K562 (cell line): ENCODE results near the gene ULBP2. TPM values are rescaled to one million over a fixed set of nuclear protein-coding genes. Genes with fewer than 3 reads are reported as not detected.
"Not testable (repeated sequence)": the region's sequence is repeated elsewhere in the genome, so short reads cannot be mapped to it uniquely, and the experiment has no call there.

Source experiments
- ATAC-seq: fragments of 200-7000 bp; cut with Tn5 transposase; 3 replicates; pipeline ENCODE4 v1.9.1; 2020; ENCODE audit warnings: moderate library complexity
- BruUV-seq: library from RNA; stranded (reverse); fragments of 400-500 nt; replicated peaks from 2 replicates; lab custom pipeline; 2021; lab: Mats Ljungman, UMichigan
- CTCF ChIA-PET: fragments of 300-600 bp; formaldehyde crosslinking; extraction: SDS; loops from one replicate; lab custom pipeline; 2021; ENCODE audit warnings: low intra/inter-chr PET ratio; lab: Yijun Ruan, JAX
- POLR2A ChIA-PET: fragments of 300-600, 350-650 bp; sonication (Branson Sonifier 250); formaldehyde crosslinking; extraction: SDS; loops from one replicate; lab custom pipeline; 2021; ENCODE audit warnings: antibody characterized with exemption, inconsistent platforms; lab: Yijun Ruan, JAX
- DNase-seq, 4 experiments: peaks; one replicate each; pipeline versions ENCODE4 v3.0.0 to v3.0.0-alpha.2; 2011 to 2018; ENCODE audit warnings: low spot score in 3 of 4, mixed read lengths in 3 of 4; ENCODE audit errors: extremely low read depth in 1 of 4
- FAIRE-seq: peaks from 2 replicates; lab custom pipeline; 2011; peaks lifted over from hg19 to GRCh38; lab: Jason Lieb, UNC
- H2AFZ ChIP-seq: 2 replicates; pipeline ENCODE4 v1.6.0; 2011; ENCODE audit warnings: low read depth, low read length, control low read depth, inconsistent platforms
- H3K27ac ChIP-seq: fragments of 200-600 bp; 3 replicates; pipeline ENCODE4 v1.8.0; 2011; ENCODE audit warnings: low read depth, mild to moderate bottlenecking, control low read depth, inconsistent platforms, low read length, moderate library complexity, mixed read lengths; ENCODE audit errors: extremely low read depth
- H3K27me3 ChIP-seq, 2 experiments: fragments of 300-600 bp in 1 of 2; 2 replicates in 1 of 2; 3 replicates in 1 of 2; pipeline versions ENCODE4 v1.6.0 to v1.8.0; 2011; ENCODE audit warnings: inconsistent platforms in 2 of 2, low read length in 2 of 2, mild to moderate bottlenecking in 1 of 2, mixed read lengths in 1 of 2, moderate library complexity in 1 of 2; ENCODE audit not compliant: control insufficient read depth in 2 of 2, insufficient read depth in 2 of 2
- H3K36me3 ChIP-seq: fragments of 300-600 bp; 3 replicates; pipeline ENCODE4 v1.8.0; 2011; ENCODE audit warnings: mild to moderate bottlenecking, low read length, inconsistent platforms; ENCODE audit not compliant: control insufficient read depth, insufficient read depth
- H3K4me1 ChIP-seq, 2 experiments: fragments of 200-600 bp in 1 of 2; replicated peaks in 1 of 2; 2 replicates in 1 of 2; 3 replicates in 1 of 2; pipeline versions ENCODE4 v1.5.1 to v1.8.0; 2011; ENCODE audit warnings: inconsistent platforms in 2 of 2, low read length in 2 of 2, mild to moderate bottlenecking in 1 of 2, mixed read lengths in 1 of 2, moderate library complexity in 1 of 2; ENCODE audit not compliant: control insufficient read depth in 2 of 2, insufficient read depth in 2 of 2
- H3K4me2 ChIP-seq: 2 replicates; pipeline ENCODE4 v1.6.1; 2011; ENCODE audit warnings: low read length, control low read depth, inconsistent platforms, mixed read lengths; ENCODE audit not compliant: insufficient read depth
- H3K4me3 ChIP-seq: fragments of 200-600 bp; sonication (generic), shearing (Covaris generic); 2 replicates; pipeline ENCODE4 v1.5.1; 2016; ENCODE audit warnings: control low read depth, inconsistent platforms
- H3K79me2 ChIP-seq: fragments of 200-600 bp; 3 replicates; pipeline ENCODE4 v1.8.0; 2011; ENCODE audit warnings: low read length, inconsistent platforms; ENCODE audit not compliant: control insufficient read depth, insufficient read depth
- H3K9ac ChIP-seq, 2 experiments: 2 replicates each; pipeline versions ENCODE4 v1.6.0 to v1.6.1; 2011; ENCODE audit warnings: low read depth in 2 of 2, low read length in 2 of 2, control low read depth in 1 of 2, inconsistent platforms in 1 of 2, mild to moderate bottlenecking in 1 of 2, mixed read lengths in 1 of 2; ENCODE audit not compliant: insufficient read depth in 1 of 2
- H3K9me1 ChIP-seq: one replicate; pipeline ENCODE4 v1.6.0; 2011; ENCODE audit warnings: inconsistent platforms, mild to moderate bottlenecking, low read length, moderate library complexity; ENCODE audit not compliant: control insufficient read depth, insufficient read depth
- H3K9me3 ChIP-seq: replicated peaks from 2 replicates; pipeline ENCODE4 v1.5.1; 2011; ENCODE audit warnings: low read depth, low read length, inconsistent platforms; ENCODE audit not compliant: control insufficient read depth, insufficient read depth
- H4K20me1 ChIP-seq: replicated peaks from 2 replicates; pipeline ENCODE4 v1.6.1; 2011; ENCODE audit warnings: low read length, inconsistent platforms, mixed read lengths; ENCODE audit not compliant: control insufficient read depth, insufficient read depth
- CTBP1 ChIP-seq: fragments of 450-650 bp; IDR thresholded peaks from 2 replicates; pipeline ENCODE4 v1.6.1; 2016; ENCODE audit warnings: borderline replicate concordance
- MAZ ChIP-seq, 2 experiments: fragments of 450-650 bp in 1 of 2; sonication (generic) in 1 of 2; formaldehyde crosslinking; IDR thresholded peaks in 1 of 2; conservative IDR thresholded peaks in 1 of 2; 2 replicates each; pipeline versions ENCODE4 v1.4.0 to v1.5.0; 2020; ENCODE audit warnings: mild to moderate bottlenecking in 1 of 2, missing genetic modification reagents in 1 of 2
- WGBS: fragments of 100-300 bp; shearing (Covaris generic); methylation state at CpG from one replicate; pipeline ENCODE4 v1.1.6; 2016; ENCODE audit warnings: low coverage, mixed read lengths; ENCODE audit not compliant: insufficient coverage; ENCODE audit errors: missing lambda C conversion rate; 5-methylcytosine and 5-hydroxymethylcytosine counted together
- in situ Hi-C: fragments of 300-500 bp; cut with MboI; formaldehyde crosslinking; loops from 4 replicates; pipeline ENCODE4 v1.15.0; 2018; ENCODE audit warnings: inconsistent platforms, mixed read lengths
- intact Hi-C: fragments of 100-400 bp; cut with micrococcal nuclease; formaldehyde crosslinking; loops from 2 replicates; pipeline ENCODE4 v1.14.2; 2022
- polyA plus RNA-seq, 8 experiments: library from polyadenylated mRNA; depleted of rRNA in 4 of 8; stranded (reverse) in 5 of 8; unstranded in 3 of 8; fragments of >200 nt; fragmentation: Nextera tagmentation in 2 of 8; fragmentation: Illumina TruSeq in 1 of 8; extraction: Ambion mirVana in 2 of 8; extraction: Trizol in 1 of 8; gene quantifications; 2 replicates each; pipeline versions ENCODE4 v1.2.1 to v1.2.3, GENCODE V29; 2011 to 2014; ENCODE audit warnings: inconsistent platforms in 1 of 8, missing spikeins in 1 of 8
- total RNA-seq, 7 experiments: library from RNA; depleted of rRNA in 6 of 7; stranded (reverse); fragments of >200 nt in 6 of 7; fragmentation: Illumina TruSeq in 2 of 7; extraction: Trizol in 2 of 7; gene quantifications; 2 replicates each; pipeline versions ENCODE4 v1.2.1 to v1.2.3, GENCODE V29; 2011 to 2021; ENCODE audit warnings: low replicate concordance in 1 of 7

The ULBP2 gene
- total and polyA plus RNA-seq, 9 of the 15 experiments (the other 6 are each of a cell fraction or from before 2014, with no cell fraction given): 0.50 to 5.3 (median 1.2) TPM

- H3K9me1 ChIP-seq, H3K9me3 ChIP-seq, POLR2A ChIA-PET, H4K20me1 ChIP-seq, BruUV-seq, H3K36me3 ChIP-seq, H3K79me2 ChIP-seq, DNase-seq, H3K27ac ChIP-seq: not testable (repeated sequence)
- FAIRE-seq (peak; percentile 79), ATAC-seq (peak; percentile 83)
- peak overlapping the region; percentile 83 for H2AFZ ChIP-seq
- peak overlapping the region; percentile 19 for H3K4me3 ChIP-seq
- intact Hi-C loops (loop anchor here (10.0 kb wide), 1 partner anchor 337 kb away; no protein-coding TSS in a partner anchor), in situ Hi-C loops (loop anchor here (5.0 kb wide), 1 partner anchor 69 kb away; no protein-coding TSS in a partner anchor)
- peak overlapping the region; percentile 51 for H3K4me2 ChIP-seq
- peaks cover 0 to 26% of the 10 kb centered on the region in 2 experiments; a peak in 2 of 5 replicates for H3K4me1 ChIP-seq
- WGBS: 3% methylated on average over 12 of the region's 20 CpGs
- TF ChIP-seq CTBP1: 0 out of 2 replicates have a peak, but pooled peaks have one; percentile 9
- peak in 1 of 2 experiments; percentile 14; a peak in 1 of 4 replicates for TF ChIP-seq MAZ (CRISPR knock-in tag; conservative IDR thresholded peaks at IDR 0.05 in 1 of 2, IDR thresholded peaks at IDR 0.05 in 1 of 2)
- peak overlapping the region in 1 of 2 experiments; percentile 87; a peak in 2 of 4 replicates for H3K9ac ChIP-seq
- CTCF ChIA-PET: interaction anchor here (0.6 to 5.1 kb wide), 2 partner anchors 79 to 116 kb away, joined by 3 to 70 read pairs; no protein-coding TSS in a partner anchor
- peaks cover 14 to 65% of the 10 kb centered on the region in 2 experiments; a peak in 4 of 5 replicates for H3K27me3 ChIP-seq
Observed at GRCh38 chr6:149938013-149938570, 3.7 kb upstream of the ULBP2 start.
